Activated T-cell treated with anti-CD3 and anti-CD28 coated beads for 1 hour (primary cell): ENCODE results near the gene APOC3.
"Not testable (repeated sequence)": the region's sequence is repeated elsewhere in the genome, so short reads cannot be mapped to it uniquely, and the experiment has no call there.

Source experiments
- DNase-seq: peaks from one replicate; pipeline ENCODE4 v3.0.0-alpha.2; 2020; ENCODE audit warnings: low read depth

APOC3 gene

DNA sequence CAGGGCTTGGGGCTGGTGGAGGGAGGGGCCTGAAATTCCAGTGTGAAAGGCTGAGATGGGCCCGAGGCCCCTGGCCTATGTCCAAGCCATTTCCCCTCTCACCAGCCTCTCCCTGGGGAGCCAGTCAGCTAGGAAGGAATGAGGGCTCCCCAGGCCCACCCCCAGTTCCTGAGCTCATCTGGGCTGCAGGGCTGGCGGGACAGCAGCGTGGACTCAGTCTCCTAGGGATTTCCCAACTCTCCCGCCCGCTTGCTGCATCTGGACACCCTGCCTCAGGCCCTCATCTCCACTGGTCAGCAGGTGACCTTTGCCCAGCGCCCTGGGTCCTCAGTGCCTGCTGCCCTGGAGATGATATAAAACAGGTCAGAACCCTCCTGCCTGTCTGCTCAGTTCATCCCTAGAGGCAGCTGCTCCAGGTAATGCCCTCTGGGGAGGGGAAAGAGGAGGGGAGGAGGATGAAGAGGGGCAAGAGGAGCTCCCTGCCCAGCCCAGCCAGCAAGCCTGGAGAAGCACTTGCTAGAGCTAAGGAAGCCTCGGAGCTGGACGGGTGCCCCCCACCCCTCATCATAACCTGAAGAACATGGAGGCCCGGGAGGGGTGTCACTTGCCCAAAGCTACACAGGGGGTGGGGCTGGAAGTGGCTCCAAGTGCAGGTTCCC is at the start of gene APOC3:
APOC3 (plus strand) TSS at position 383 of the 659 bp plus-strand sequence. CDS start 676 bp downstream, outside the sequence.
- DNase-seq = no peak

DNA sequence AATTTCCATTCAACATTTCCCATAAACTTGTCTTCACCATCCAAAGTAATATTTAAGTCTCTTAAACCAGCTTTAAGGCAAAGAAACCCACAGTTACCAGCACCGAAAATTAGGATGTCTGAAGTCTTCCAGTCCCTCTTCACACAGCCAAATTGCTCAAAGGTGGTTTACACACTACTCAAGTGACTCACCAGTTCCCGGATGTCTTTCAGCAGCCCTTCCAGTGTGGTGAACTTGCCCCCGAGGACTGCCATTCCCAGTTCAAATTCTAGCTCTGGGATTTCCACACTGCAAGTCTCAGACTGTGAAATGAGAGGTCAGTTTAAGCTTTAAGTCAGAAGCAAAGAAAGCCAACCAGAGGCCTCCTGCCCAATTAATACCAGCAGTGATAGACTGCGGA is 47.0 kb upstream of the APOC3 start:
- no peak for DNase-seq

- DNase-seq = no peak
These were observed 43.4 kb upstream of the APOC3 start for GRCh38 chr11:116786326-116786725.

DNA sequence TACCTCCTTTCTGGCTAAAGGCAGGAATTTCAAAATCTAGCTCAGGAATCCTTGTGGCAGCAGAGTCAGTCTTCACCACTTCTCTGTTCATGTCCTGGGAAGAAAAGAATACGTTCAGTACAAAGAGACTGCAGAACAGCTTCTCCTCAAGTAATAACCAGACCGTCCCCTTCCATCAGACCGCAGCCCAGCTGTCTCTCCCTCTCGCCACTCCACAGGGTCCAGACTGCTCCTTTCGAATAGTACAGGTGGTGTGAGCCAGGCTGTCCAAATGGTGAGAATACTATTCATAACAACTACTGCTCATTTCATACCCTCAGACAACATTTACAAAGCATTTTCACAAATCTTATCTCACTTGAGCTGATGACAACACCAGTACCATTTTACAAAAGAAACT is 42.7 kb upstream of the APOC3 start:
- DNase-seq = no peak

GRCh38 chr11:116787436-116787785 is 42.3 kb upstream of the APOC3 start:
- no peak for DNase-seq

- peak; percentile 79 for DNase-seq
These were observed 41.8 kb upstream of the APOC3 start, which contains the start of gene ZPR1 for GRCh38 chr11:116787786-116788486. Gene ZPR1 (minus strand): TSS chr11:116788023. CDS start chr11:116787990, 33 bp downstream.

- no peak for DNase-seq
These were observed 41.2 kb upstream of the APOC3 start for GRCh38 chr11:116788534-116788933.

DNA sequence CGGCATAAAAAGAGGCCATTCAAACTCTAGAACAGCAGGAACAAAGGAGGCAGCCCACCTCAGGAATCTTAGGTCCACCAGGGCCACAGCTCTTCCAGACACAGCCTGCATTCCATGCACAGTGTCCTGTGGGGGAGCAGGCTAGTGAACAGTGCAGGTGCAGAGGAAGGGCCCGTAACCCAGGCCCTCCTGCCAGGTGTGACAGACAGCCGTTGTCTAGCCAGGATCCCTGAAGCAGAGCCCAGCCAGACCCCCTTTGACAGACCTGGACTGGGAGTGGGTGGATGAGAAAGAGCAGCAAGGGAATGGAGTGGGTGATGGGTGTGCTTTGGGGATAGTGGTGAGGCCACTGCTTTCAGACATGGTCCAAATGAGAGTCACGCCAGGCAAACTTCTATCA is 40.7 kb upstream of the APOC3 start:
- DNase-seq = no peak

DNA sequence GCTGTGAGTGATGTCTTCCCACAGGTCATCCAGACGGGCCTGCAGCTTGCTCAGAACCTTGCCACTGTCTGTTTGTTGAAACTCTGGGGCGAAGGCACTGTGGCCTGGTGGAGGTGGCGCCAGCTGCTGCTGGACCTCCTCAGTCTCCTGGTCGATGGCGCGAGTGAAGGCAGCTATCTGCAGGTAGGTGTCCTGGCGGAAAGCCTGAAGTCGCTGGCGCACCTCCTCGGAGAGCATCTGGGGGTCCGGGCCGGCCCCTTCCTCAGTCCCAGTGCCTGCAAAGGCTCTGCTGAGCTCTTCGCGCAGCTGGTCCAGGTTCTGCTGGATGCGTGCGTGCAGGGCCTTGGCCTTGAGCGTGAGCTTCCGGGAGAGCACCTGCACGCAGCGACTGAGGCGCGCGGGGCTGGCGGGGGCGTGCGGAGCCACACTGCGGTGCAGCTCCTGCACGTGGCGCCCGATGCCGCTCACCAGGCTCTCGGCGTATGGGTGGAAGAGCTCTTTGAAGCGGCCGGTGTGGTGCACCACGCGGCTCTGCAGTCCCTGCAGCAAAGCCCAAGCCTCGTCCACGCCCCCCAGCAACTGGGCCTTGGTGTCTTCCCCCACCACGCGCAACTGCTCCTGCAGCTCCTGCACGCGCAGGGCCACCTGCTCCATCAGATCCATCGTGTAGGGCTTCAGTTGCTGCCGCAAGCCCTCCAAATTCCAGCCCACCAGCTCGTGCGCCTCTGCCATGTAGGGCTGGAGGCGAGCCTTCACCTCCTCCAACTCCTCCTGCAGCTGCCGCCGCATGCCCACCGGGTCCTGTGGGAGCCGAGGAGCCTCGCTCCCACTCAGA is 39.3 kb upstream of the APOC3 start:
- DNase-seq = no peak

- DNase-seq = peak; percentile 68
These were observed 38.5 kb upstream of the APOC3 start for GRCh38 chr11:116791002-116791812.

DNA sequence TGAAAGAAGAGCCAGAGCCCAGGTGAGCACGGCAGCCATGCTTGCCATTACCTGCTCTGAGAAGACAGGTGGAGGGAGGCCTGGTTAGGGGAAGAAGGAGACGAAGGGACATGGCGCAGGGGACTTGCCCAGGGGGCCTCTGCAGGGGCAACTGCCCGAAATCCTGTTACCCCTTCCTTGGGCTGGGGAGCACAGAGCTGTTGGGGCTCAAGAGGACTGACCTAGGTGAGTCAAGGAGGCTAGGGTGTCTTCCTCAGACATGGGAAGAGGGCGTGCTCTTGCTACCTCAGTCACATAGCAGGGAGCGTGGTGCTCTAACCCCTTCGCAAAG is 37.9 kb upstream of the APOC3 start, which contains the start of gene APOA5:
APOA5 (minus strand) TSS at position 67 of the 331 bp plus-strand sequence; CDS start at position 48, 19 bp downstream.
- DNase-seq = no peak

GRCh38 chr11:116792144-116792868 is 37.4 kb upstream of the APOC3 start:
- no peak for DNase-seq

DNA sequence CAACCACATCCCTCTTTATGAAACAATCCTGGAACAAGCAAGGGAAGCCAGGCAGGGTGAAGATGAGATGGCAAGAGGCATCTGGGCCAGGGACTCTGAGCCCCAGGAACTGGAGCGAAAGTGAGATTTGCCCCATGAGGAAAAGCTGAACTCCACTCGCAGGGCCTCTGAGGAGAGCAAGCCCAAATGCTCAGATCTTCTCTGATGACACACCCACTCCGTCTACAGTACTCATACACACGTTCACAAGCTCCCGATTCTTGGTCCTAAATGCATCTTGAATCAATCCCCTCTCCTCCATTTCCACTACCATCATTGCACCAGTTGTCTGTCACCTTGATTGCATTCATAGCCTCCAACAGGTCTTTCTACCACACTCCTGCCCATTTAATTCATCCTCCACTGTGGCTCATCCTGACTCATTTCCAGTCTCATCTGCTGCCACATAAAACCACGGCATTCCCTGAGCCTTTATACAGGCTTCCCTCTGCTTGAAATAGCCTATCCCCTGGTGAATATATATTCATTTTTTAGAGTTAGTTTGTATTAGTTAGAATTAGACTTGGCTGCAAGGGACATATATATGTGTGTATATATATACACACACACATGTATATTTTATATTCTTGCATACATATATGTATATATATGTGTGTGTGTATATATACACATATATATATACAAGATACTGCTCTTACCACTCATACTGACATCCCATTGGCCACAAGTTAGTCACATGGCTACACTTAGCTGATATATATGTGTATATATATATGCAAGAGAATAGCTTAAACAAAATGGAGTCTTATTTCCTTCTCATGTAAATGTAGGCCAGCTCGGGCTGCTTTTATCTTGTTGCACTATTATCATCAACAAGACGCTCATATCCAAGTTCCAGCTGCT is 36.6 kb upstream of the APOC3 start:
- no peak for DNase-seq

- DNase-seq = no peak
These were observed 36.0 kb upstream of the APOC3 start for GRCh38 chr11:116793772-116794097.

DNA sequence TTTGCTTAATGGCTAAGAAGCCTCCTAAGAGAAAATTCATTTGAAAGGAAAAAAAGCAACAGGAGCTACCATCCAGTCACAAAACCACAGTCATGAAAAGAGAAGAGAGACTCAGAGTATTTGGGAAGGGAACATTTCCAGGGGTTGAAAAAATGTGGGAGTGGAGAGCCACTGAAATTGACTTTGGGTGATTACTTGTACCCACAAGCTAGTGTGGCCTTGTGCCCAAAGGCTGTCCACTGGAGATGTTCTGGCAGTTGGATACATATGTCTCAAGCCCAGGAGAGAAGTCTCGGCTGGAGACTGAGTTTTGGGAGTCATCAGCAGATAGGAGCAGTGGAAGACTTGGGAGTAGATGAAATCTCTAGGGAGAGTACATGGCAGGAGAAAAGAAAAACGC is 34.9 kb upstream of the APOC3 start:
- DNase-seq = no peak

DNA sequence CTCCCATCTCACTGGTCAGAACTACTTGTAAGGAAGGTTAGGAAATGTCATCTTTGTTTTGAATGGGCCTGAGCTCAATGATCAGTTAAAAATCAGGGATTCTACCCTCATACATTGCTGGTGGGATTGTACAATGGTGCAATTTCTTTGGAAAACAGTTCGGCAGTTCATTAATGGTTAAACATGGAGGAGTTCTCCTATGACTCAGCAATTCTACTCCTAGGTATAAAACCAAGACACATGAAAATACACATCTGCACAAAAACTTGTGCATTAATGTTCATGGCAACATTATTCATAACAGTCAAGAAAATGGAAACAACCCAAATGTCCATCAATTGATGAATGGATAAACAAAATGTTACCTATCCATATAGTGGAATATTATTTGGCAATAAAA is 33.2 kb upstream of the APOC3 start:
- no peak for DNase-seq

DNA sequence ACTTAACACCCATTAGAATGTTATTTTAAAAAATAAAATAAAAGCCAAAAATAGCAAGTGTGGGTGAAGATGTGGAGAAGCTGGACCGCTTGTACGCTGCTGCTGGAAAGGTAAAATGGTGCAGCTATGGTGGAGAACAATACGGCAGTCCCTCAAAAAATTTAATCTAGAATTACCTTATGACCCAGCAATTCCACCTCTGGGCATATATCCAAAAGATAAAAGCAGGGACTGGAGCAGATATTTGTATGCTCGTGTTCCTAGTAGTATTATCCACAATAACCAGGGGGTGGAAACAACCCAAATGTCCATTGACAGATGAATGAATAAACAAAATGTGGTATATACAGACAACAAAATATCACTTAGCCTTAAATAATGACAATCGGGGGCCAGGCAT is 31.9 kb upstream of the APOC3 start:
- DNase-seq = no peak

- no peak for DNase-seq
These were observed 31.3 kb upstream of the APOC3 start for GRCh38 chr11:116798368-116798767.

- no peak for DNase-seq
These were observed 29.1 kb upstream of the APOC3 start for GRCh38 chr11:116800610-116801009.

DNA sequence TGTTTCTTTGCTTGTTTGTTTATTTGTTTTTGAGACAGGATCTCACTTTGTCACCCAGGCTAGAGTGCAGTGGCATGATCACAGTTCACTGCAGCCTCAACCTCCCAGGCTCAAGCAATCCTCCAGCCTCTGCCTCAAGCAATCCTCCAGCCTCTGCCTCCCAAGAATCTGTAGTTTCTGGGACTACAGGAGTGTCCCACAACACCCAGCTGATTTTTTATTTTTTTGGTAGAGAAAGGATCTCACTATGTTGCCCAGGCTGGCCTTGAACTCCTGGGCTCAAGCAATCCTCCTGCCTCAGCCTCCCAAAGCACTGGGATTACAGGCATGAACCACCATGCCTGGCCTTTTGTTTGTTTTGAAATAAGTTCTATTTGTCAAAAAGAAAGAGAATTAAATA is 28.0 kb upstream of the APOC3 start:
- not testable (repeated sequence) for DNase-seq
